A549 (cell line): Measurements from ENCODE around the gene PARD6A. TPM values are rescaled to one million over a fixed set of nuclear protein-coding genes. Genes with fewer than 3 reads are reported as not detected.

Experiments used
- ATAC-seq, 2 experiments: fragments of 200-7000 bp in 1 of 2; fragments of >200 bp in 1 of 2; cut with Nextera tagmentation in 1 of 2; cut with Tn5 transposase in 1 of 2; 3 replicates each; pipeline versions ENCODE4 v1.8.0 to v1.9.1; 2018 to 2020; ENCODE audit warnings: mild to moderate bottlenecking in 1 of 2, moderate library complexity in 1 of 2
- CTCF ChIA-PET: fragments of 300-600 bp; sonication (Branson Sonifier 250); formaldehyde crosslinking; extraction: SDS; loops from one replicate; lab custom pipeline; 2021; ENCODE audit warnings: antibody characterized with exemption, inconsistent platforms; lab: Yijun Ruan, JAX
- POLR2A ChIA-PET: fragments of 350-600 bp; formaldehyde crosslinking; extraction: SDS; loops from one replicate; lab custom pipeline; 2021; ENCODE audit warnings: antibody characterized with exemption, inconsistent platforms; lab: Yijun Ruan, JAX
- DNase-seq, 2 experiments: peaks; one replicate each; pipeline versions ENCODE4 v3.0.0 to v3.0.0-alpha.2; 2011 to 2016; ENCODE audit warnings: low read depth in 1 of 2, low spot score in 1 of 2
- FAIRE-seq: peaks from 2 replicates; lab custom pipeline; 2011; peaks lifted over from hg19 to GRCh38; lab: Jason Lieb, UNC
- H3K27ac ChIP-seq, 2 experiments: fragments of >200 bp; sonication (Bioruptor Twin); formaldehyde crosslinking; 3 replicates each; pipeline ENCODE4 v1.5.1; 2016 to 2017
- H3K4me1 ChIP-seq: fragments of >200 bp; sonication (Bioruptor Twin); formaldehyde crosslinking; 3 replicates; pipeline ENCODE4 v1.6.1; 2016
- H3K4me2 ChIP-seq: fragments of >200 bp; sonication (Bioruptor Twin); formaldehyde crosslinking; 3 replicates; pipeline ENCODE4 v1.6.1; 2016
- H3K4me3 ChIP-seq: fragments of >200 bp; sonication (Bioruptor Twin); formaldehyde crosslinking; 3 replicates; pipeline ENCODE4 v1.5.1; 2016
- H3K9me3 ChIP-seq: fragments of >200 bp; sonication (Bioruptor Twin); formaldehyde crosslinking; 3 replicates; pipeline ENCODE4 v1.6.1; 2016
- CEBPB ChIP-seq, 2 experiments: fragments of >200 bp in 1 of 2; sonication (Bioruptor Twin) in 1 of 2; formaldehyde crosslinking in 1 of 2; IDR thresholded peaks; 2 replicates each; pipeline ENCODE4 v1.6.1; 2012 to 2016
- CHD2 ChIP-seq: fragments of 150-350 bp; IDR thresholded peaks from 2 replicates; pipeline ENCODE4 v1.6.1; 2014; ENCODE audit warnings: low read length; ENCODE audit not compliant: partially characterized antibody
- ESRRA ChIP-seq: fragments of 150-350 bp; IDR thresholded peaks from 2 replicates; pipeline ENCODE4 v1.6.1; 2014; ENCODE audit warnings: mild to moderate bottlenecking, low read length, borderline replicate concordance
- FOSB ChIP-seq: fragments of 250-450 bp; sonication (Bioruptor Pico); IDR thresholded peaks from 2 replicates; pipeline ENCODE4 v1.5.0; 2020; ENCODE audit warnings: mild to moderate bottlenecking, moderate library complexity
- FOXS1 ChIP-seq: fragments of 250-450 bp; sonication (Bioruptor Pico); IDR thresholded peaks from 2 replicates; pipeline ENCODE4 v1.5.0; 2020; ENCODE audit warnings: mild to moderate bottlenecking, moderate library complexity
- GATA3 ChIP-seq: IDR thresholded peaks from 2 replicates; pipeline ENCODE4 v1.6.1; 2012; ENCODE audit warnings: borderline replicate concordance
- HDAC2 ChIP-seq: fragments of 200-600 bp; sonication (generic); IDR thresholded peaks from 2 replicates; pipeline ENCODE4 v1.6.1; 2016
- HEYL ChIP-seq: fragments of 250-450 bp; sonication (Bioruptor Pico); IDR thresholded peaks from 2 replicates; pipeline ENCODE4 v1.8.0; 2021; ENCODE audit warnings: mild to moderate bottlenecking, moderate library complexity
- HOXB5 ChIP-seq: fragments of 250-450 bp; sonication (Bioruptor Pico); IDR thresholded peaks from 2 replicates; pipeline ENCODE4 v1.5.0; 2020; ENCODE audit warnings: mild to moderate bottlenecking, moderate library complexity
- JUN ChIP-seq, 2 experiments: fragments of >200 bp; sonication (Bioruptor Twin); formaldehyde crosslinking; IDR thresholded peaks; 2 replicates in 1 of 2; 3 replicates in 1 of 2; pipeline ENCODE4 v1.6.1; 2016 to 2017
- KDM1A ChIP-seq: fragments of 200-600 bp; sonication (generic); IDR thresholded peaks from 2 replicates; pipeline ENCODE4 v1.6.1; 2016; ENCODE audit warnings: low read depth, mild to moderate bottlenecking
- MAFK ChIP-seq: fragments of 450-650 bp; IDR thresholded peaks from 2 replicates; pipeline ENCODE4 v1.6.1; 2014; ENCODE audit not compliant: partially characterized antibody
- PHF8 ChIP-seq: fragments of 200-600 bp; sonication (generic); IDR thresholded peaks from 2 replicates; pipeline ENCODE4 v1.6.1; 2016; ENCODE audit warnings: low read depth, mild to moderate bottlenecking, antibody characterized with exemption, moderate library complexity, borderline replicate concordance
- POLR2AphosphoS2 ChIP-seq: conservative IDR thresholded peaks from 2 replicates; pipeline ENCODE4 v1.6.1; 2012; ENCODE audit warnings: low read length, improper control_type of control experiment, inconsistent platforms
- RARB ChIP-seq: fragments of 250-450 bp; sonication (Bioruptor Pico); IDR thresholded peaks from 2 replicates; pipeline ENCODE4 v1.8.0; 2021; ENCODE audit warnings: mild to moderate bottlenecking, moderate library complexity
- RFX5 ChIP-seq: fragments of 450-650 bp; IDR thresholded peaks from 2 replicates; pipeline ENCODE4 v1.7.1; 2014; ENCODE audit warnings: antibody characterized with exemption, mild to moderate bottlenecking, moderate library complexity
- SMC3 ChIP-seq: fragments of >200 bp; sonication (Bioruptor Twin); formaldehyde crosslinking; IDR thresholded peaks from 3 replicates; pipeline ENCODE4 v1.6.1; 2018; ENCODE audit warnings: inconsistent platforms
- ZFP36 ChIP-seq: fragments of 450-650 bp; IDR thresholded peaks from 2 replicates; pipeline ENCODE4 v1.6.1; 2014; ENCODE audit warnings: borderline replicate concordance; ENCODE audit not compliant: partially characterized antibody
- ZNF302 ChIP-seq: fragments of 250-450 bp; sonication (Bioruptor Pico); IDR thresholded peaks from 2 replicates; pipeline ENCODE4 v1.9.0; 2021; ENCODE audit warnings: inconsistent platforms, mild to moderate bottlenecking, moderate library complexity
- WGBS: methylation state at CpG from one replicate; pipeline ENCODE4 v1.1.6; 2017; ENCODE audit errors: missing lambda C conversion rate; 5-methylcytosine and 5-hydroxymethylcytosine counted together
- polyA plus RNA-seq, 4 experiments: library from polyadenylated mRNA; depleted of rRNA in 3 of 4; stranded (reverse); fragments of >200 nt; fragmentation: RNase III in 1 of 4; extraction: RNeasy Plus Mini Kit Qiagen cat#74134 plus additional on column Dnase treatment in 1 of 4; gene quantifications; 2 replicates in 3 of 4; 3 replicates in 1 of 4; pipeline ENCODE4 v1.2.3, GENCODE V29; 2011 to 2017
- TF ChIP-seq, protein P1 (sequence below): IDR thresholded peaks from 2 replicates; pipeline ENCODE4 v1.6.1; 2012
- TF ChIP-seq, protein P2 (sequence below): fragments of 250-450 bp; sonication (Bioruptor Pico); IDR thresholded peaks from 2 replicates; pipeline ENCODE4 v1.5.0; 2021; ENCODE audit warnings: mild to moderate bottlenecking, moderate library complexity, borderline replicate concordance
- TF ChIP-seq, protein P3 (sequence below): fragments of >200 bp; sonication (Bioruptor Twin); formaldehyde crosslinking; IDR thresholded peaks from 3 replicates; pipeline ENCODE4 v1.6.1; 2016

PARD6A gene
- polyA plus RNA-seq, 2 of the 4 experiments (the other 2 are of a cell fraction) = 1.4 to 1.7 TPM

DNA sequence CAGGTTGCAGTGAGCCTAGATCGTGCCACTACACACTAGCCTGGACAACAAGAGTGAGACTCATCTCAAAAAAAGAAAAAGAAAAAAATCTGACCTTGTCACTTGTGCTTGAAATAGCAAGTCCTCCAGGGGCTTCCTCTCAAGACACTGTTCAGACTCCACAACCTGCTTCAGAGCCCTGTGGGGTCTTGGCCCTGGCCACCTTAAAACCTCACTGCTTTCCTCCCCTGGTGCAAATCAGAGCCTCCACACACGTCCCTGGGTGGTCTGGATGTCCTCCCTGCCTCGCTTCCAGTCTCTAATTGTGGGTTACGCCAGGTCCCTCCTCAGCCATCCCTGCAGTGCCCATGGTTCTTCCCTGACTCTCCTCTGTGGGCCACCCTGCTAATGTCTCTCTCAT is 5.4 kb upstream of the PARD6A start:
- Histone ChIP-seq H3K9me3 (no peaks in the 10 kb centered on the region), H3K4me1 (peaks cover 15% of the 10 kb centered on the region; the same call in 2 of the 3 replicates), H3K27ac (no peak overlapping the region), H3K4me3 (no peak overlapping the region), H3K4me2 (no peak overlapping the region)
- ATAC-seq (no peak), FAIRE-seq (no peak), DNase-seq (no peak)
- no peak for TF ChIP-seq PHF8
- TF ChIP-seq MAFK = no peak
- no peak for TF ChIP-seq RFX5
- no peak for TF ChIP-seq HOXB5 (CRISPR knock-in tag)
- TF ChIP-seq CHD2 = no peak
- POLR2A ChIA-PET = no interaction called here
- WGBS = 76% methylated on average over 4 of the region's 4 CpGs
- CTCF ChIA-PET = interaction anchor here (1.1 to 8.6 kb wide), 4 partner anchors 11 to 109 kb away, joined by 4 to 51 read pairs (median 5); partner anchors contain the start of gene CARMIL2

DNA sequence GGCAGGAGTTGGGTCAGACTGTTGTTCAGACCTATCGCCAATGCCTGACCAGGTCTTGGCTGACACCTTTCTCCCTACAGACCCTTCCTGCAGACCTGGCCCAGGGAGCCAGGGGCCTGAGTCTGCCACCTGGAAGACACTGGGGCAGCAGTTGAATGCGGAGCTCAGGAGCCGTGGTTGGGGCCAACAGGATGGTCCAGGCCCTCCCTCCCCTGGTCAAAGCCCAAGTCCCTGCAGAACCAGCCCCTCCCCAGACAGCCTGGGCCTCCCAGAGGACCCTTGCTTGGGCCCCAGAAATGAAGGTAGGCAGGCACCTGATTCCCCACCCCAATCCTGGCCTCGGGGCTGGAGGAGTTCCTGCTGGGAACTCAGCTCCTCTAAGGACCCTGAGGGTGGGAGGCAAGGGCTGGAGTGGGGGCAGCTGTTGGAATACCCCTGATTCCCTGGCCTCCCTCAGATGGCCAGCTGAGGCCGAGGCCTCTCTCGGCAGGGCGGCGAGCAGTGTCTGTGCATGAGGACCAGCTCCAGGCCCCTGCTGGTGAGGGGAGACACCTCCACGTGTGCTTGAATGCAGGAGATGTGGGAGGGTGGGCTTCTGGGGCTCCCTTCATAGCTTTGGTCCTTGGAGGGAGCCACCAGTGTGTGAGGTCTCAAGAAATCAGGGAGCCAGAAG is 4.3 kb upstream of the PARD6A start:
- Histone ChIP-seq H3K4me2 (no peak overlapping the region), H3K4me3 (no peak overlapping the region), H3K4me1 (peaks cover 15% of the 10 kb centered on the region; the same call in 2 of the 3 replicates), H3K27ac (no peak overlapping the region), H3K9me3 (no peaks in the 10 kb centered on the region)
- TF ChIP-seq POLR2AphosphoS2 (no peak), JUN (IDR thresholded peaks at IDR 0.05) (no peak), ESRRA (no peak), FOXS1 (no peak), RARB (CRISPR knock-in tag) (no peak), CEBPB (IDR thresholded peaks at IDR 0.05) (no peak), ZNF302 (no peak), SMC3 (no peak), HEYL (no peak), RFX5 (no peak), FOSB (CRISPR knock-in tag) (no peak), ZFP36 (no peak), HDAC2 (no peak), KDM1A (no peak), GATA3 (no peak)
- TF ChIP-seq, protein P1, sequence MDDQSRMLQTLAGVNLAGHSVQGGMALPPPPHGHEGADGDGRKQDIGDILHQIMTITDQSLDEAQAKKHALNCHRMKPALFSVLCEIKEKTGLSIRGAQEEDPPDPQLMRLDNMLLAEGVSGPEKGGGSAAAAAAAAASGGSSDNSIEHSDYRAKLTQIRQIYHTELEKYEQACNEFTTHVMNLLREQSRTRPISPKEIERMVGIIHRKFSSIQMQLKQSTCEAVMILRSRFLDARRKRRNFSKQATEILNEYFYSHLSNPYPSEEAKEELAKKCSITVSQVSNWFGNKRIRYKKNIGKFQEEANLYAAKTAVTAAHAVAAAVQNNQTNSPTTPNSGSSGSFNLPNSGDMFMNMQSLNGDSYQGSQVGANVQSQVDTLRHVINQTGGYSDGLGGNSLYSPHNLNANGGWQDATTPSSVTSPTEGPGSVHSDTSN = no peak
- TF ChIP-seq, protein P2, sequence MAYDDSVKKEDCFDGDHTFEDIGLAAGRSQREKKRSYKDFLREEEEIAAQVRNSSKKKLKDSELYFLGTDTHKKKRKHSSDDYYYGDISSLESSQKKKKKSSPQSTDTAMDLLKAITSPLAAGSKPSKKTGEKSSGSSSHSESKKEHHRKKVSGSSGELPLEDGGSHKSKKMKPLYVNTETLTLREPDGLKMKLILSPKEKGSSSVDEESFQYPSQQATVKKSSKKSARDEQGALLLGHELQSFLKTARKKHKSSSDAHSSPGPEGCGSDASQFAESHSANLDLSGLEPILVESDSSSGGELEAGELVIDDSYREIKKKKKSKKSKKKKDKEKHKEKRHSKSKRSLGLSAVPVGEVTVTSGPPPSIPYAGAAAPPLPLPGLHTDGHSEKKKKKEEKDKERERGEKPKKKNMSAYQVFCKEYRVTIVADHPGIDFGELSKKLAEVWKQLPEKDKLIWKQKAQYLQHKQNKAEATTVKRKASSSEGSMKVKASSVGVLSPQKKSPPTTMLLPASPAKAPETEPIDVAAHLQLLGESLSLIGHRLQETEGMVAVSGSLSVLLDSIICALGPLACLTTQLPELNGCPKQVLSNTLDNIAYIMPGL (CRISPR knock-in tag) = no peak
- TF ChIP-seq, protein P3, sequence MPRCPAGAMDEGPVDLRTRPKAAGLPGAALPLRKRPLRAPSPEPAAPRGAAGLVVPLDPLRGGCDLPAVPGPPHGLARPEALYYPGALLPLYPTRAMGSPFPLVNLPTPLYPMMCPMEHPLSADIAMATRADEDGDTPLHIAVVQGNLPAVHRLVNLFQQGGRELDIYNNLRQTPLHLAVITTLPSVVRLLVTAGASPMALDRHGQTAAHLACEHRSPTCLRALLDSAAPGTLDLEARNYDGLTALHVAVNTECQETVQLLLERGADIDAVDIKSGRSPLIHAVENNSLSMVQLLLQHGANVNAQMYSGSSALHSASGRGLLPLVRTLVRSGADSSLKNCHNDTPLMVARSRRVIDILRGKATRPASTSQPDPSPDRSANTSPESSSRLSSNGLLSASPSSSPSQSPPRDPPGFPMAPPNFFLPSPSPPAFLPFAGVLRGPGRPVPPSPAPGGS = no peak
- no peak for DNase-seq
- WGBS = 86% methylated on average over 7 of the region's 9 CpGs
- ChIA-PET POLR2A (no interaction called here), CTCF (interaction anchor here (1.1 to 8.6 kb wide), 4 partner anchors 11 to 135 kb away, joined by 4 to 51 read pairs (median 8); partner anchors contain the start of gene CARMIL2)
- no peak for ATAC-seq
- no peak for FAIRE-seq
